ENCODE results near the gene KLHL17. TPM values are rescaled to one million over a fixed set of nuclear protein-coding genes. Genes with fewer than 3 reads are reported as not detected.

The KLHL17 gene
- total and polyA plus RNA-seq, 9 of the 15 experiments (the other 6 are each of a cell fraction or from before 2014, with no cell fraction given): 0.14 to 84.8 (median 13.0) TPM

DNA sequence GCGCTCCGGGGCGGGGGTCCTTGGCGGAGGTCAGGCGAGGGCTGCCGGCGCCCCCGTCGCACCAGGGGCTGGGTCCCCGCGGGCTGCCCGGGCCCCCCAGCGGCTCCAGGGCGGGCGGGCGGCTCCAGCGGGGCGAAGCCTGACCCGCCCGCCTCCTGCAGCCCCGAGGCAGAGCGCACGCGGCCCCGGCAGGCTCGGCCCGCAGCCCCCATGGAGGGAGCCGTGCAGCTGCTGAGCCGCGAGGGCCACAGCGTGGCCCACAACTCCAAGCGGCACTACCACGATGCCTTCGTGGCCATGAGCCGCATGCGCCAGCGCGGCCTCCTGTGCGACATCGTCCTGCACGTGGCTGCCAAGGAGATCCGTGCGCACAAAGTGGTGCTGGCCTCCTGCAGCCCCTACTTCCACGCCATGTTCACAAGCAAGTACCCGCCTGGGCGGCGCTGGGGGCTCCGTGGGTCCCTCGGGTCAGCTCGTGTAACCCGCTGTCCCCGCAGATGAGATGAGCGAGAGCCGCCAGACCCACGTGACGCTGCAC, 817 bp downstream of the KLHL17 start (continued):
- TF ChIP-seq, protein P1, sequence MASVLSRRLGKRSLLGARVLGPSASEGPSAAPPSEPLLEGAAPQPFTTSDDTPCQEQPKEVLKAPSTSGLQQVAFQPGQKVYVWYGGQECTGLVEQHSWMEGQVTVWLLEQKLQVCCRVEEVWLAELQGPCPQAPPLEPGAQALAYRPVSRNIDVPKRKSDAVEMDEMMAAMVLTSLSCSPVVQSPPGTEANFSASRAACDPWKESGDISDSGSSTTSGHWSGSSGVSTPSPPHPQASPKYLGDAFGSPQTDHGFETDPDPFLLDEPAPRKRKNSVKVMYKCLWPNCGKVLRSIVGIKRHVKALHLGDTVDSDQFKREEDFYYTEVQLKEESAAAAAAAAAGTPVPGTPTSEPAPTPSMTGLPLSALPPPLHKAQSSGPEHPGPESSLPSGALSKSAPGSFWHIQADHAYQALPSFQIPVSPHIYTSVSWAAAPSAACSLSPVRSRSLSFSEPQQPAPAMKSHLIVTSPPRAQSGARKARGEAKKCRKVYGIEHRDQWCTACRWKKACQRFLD (CRISPR knock-in tag; IDR thresholded peaks at IDR 0.05): peak; percentile 44; the same call in 1 of the 2 replicates
- TF ChIP-seq, protein P2, sequence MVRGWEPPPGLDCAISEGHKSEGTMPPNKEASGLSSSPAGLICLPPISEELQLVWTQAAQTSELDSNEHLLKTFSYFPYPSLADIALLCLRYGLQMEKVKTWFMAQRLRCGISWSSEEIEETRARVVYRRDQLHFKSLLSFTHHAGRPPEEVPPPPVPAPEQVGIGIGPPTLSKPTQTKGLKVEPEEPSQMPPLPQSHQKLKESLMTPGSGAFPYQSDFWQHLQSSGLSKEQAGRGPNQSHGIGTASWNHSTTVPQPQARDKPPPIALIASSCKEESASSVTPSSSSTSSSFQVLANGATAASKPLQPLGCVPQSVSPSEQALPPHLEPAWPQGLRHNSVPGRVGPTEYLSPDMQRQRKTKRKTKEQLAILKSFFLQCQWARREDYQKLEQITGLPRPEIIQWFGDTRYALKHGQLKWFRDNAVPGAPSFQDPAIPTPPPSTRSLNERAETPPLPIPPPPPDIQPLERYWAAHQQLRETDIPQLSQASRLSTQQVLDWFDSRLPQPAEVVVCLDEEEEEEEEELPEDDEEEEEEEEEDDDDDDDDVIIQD (CRISPR knock-in tag; IDR thresholded peaks at IDR 0.05): no peak
- TF ChIP-seq TGIF2 (CRISPR knock-in tag; IDR thresholded peaks at IDR 0.05) (no peak), ZNF282 (CRISPR knock-in tag; IDR thresholded peaks at IDR 0.05) (peak; percentile 84; the same call in 1 of the 2 replicates), ZC3H4 (CRISPR knock-in tag; IDR thresholded peaks at IDR 0.05; ENCODE audit: borderline replicate concordance) (0 out of 2 replicates have a peak, but pooled peaks have one; percentile 22), BHLHE40 (IDR thresholded peaks at IDR 0.05; ENCODE audit: low read length) (peak; percentile 49; the same call in 1 of the 2 replicates), SRSF3 (IDR thresholded peaks at IDR 0.05; ENCODE audit: insufficient read depth, low read length) (no peak), NR4A1 (CRISPR knock-in tag; IDR thresholded peaks at IDR 0.05) (no peak), NR4A1 (tag; IDR thresholded peaks at IDR 0.05) (no peak), TAF1 (IDR thresholded peaks at IDR 0.05; ENCODE audit: control insufficient read depth, extremely low read depth, insufficient read depth, low read length, severe bottlenecking) (no peak), SMARCA4 (IDR thresholded peaks at IDR 0.05) (no peak), MYC (IDR thresholded peaks at IDR 0.05; ENCODE audit: low read depth, low read length) (peak; percentile 70), MYC (CRISPR knock-in tag; IDR thresholded peaks at IDR 0.05; ENCODE audit: borderline replicate concordance, low read depth) (no peak), ZNF232 (CRISPR knock-in tag; IDR thresholded peaks at IDR 0.05) (peak; percentile 81; the same call in 1 of the 2 replicates), BACH1 (tag; IDR thresholded peaks at IDR 0.05) (no peak), KAT7 (CRISPR knock-in tag; IDR thresholded peaks at IDR 0.05; ENCODE audit: borderline replicate concordance) (0 out of 2 replicates have a peak, but pooled peaks have one; percentile 72), EGR1 (conservative IDR thresholded peaks at IDR 0.05) (no peak)
- TF ChIP-seq, protein P3, sequence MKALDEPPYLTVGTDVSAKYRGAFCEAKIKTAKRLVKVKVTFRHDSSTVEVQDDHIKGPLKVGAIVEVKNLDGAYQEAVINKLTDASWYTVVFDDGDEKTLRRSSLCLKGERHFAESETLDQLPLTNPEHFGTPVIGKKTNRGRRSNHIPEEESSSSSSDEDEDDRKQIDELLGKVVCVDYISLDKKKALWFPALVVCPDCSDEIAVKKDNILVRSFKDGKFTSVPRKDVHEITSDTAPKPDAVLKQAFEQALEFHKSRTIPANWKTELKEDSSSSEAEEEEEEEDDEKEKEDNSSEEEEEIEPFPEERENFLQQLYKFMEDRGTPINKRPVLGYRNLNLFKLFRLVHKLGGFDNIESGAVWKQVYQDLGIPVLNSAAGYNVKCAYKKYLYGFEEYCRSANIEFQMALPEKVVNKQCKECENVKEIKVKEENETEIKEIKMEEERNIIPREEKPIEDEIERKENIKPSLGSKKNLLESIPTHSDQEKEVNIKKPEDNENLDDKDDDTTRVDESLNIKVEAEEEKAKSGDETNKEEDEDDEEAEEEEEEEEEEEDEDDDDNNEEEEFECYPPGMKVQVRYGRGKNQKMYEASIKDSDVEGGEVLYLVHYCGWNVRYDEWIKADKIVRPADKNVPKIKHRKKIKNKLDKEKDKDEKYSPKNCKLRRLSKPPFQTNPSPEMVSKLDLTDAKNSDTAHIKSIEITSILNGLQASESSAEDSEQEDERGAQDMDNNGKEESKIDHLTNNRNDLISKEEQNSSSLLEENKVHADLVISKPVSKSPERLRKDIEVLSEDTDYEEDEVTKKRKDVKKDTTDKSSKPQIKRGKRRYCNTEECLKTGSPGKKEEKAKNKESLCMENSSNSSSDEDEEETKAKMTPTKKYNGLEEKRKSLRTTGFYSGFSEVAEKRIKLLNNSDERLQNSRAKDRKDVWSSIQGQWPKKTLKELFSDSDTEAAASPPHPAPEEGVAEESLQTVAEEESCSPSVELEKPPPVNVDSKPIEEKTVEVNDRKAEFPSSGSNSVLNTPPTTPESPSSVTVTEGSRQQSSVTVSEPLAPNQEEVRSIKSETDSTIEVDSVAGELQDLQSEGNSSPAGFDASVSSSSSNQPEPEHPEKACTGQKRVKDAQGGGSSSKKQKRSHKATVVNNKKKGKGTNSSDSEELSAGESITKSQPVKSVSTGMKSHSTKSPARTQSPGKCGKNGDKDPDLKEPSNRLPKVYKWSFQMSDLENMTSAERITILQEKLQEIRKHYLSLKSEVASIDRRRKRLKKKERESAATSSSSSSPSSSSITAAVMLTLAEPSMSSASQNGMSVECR (CRISPR knock-in tag; IDR thresholded peaks at IDR 0.05): 0 out of 2 replicates have a peak, but pooled peaks have one; percentile 40
- TF ChIP-seq, protein P4, sequence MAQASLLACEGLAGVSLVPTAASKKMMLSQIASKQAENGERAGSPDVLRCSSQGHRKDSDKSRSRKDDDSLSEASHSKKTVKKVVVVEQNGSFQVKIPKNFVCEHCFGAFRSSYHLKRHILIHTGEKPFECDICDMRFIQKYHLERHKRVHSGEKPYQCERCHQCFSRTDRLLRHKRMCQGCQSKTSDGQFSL (CRISPR knock-in tag; IDR thresholded peaks at IDR 0.05): peak; percentile 53
- TF ChIP-seq, protein P4 (tag; IDR thresholded peaks at IDR 0.05): no peak
